HG03457 (cell line): ENCODE data around the gene TMBIM6.

Source experiments
- ATAC-seq: cut with Tn5 transposase; IDR thresholded peaks from one replicate; pipeline ENCODE4 v1.9.1; 2021; ENCODE audit warnings: moderate number of reproducible peaks; ENCODE audit not compliant: unreplicated experiment

Gene TMBIM6

DNA sequence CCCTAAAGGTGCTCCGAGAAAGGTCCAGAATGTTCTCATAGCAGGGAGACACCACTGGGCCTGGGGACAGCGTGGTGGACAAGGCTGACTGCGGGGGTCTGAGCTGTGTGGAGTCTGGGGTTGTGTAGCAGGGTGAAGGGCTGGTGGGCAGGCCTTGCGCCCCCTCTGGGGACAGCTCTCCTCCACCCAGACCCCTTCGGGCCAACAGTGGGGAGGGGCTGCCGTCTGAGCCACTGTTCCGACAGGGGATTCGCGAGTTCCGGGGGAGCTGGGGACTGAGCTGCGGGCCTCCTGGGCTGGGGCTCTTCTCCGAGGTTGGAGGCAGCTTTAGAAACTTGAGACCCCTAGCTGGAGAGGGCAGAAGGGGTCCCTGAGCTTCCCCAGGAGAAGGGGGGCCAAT lies 54.8 kb downstream of the TMBIM6 start:
- ATAC-seq = no peak

DNA sequence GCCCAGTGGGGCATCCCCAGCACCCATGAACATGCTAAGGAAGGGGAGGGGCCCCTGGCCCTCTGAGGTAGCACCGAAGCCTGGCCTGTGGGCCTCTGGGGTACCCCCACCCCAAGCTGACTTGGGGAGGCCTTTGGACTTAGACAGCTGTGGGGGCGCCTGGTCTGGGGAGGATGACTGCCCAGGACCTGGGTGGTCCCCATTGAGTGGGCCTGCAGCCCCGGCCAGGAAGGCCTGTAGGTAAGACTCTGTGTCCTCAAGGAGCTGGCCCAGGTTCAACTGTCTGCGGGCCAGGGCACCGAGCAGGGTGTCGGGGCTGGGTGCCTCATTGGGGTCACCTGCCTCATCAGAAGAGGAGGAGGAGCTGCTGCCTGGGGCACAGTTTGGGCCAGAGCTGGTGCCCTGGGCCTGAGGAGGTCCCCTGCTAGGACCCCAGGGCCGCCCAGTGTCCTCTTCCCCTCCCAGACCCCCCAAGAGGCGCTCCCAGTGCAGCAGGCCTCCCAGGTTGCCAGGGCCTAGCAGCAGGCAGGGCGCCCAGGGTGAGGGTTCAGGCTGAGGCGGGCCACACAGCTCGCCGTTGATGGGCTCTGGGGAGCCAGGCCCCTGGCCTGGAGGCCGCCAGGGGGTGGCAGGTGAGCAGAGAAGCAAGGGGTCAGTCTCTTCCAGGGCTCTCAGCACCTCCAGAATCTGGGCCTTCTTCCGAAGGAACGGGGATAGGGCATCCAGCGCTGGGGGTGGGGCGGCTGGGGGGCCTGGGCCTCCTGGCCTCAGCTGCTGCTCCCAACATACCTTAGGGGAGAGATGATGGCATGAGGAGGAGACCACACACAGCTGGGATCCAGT lies 55.5 kb downstream of the TMBIM6 start:
- no peak for ATAC-seq

DNA sequence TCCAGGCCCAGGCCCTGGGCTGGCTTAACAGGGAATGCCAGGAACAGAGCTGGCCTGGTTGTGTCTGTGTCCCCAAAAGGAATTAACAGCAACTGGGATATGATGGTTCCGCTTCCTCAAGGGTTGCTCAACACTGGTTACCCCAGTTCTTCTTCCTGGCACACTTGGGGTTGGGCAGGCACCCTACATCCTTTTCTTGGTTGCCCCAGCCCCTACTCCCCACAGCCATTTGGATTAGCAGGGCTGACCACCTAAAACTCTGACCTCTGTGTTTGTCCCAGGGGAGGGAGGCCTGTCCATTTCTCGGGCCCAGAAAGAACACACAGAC lies 56.1 kb downstream of the TMBIM6 start:
- no peak for ATAC-seq

DNA sequence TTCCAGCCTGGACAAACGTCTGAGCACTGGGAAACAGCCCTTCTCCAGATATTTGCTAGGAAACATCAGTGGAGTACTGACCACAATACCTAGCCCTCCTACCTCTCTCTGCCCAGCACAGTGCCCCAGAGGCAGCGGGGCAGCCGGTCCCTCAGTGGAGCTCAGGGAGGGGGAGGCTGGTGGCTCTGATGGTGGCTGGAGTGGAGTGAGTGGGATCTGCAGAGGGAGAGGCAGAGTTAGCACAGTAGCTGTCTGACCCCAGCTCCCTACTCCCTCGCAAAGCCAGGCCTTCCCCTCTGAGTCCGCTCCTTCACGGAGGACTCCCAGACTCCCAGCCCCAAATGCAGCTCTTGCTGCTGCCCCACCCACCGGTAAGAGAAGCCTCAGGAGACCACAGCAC lies 56.9 kb downstream of the TMBIM6 start:
- no peak for ATAC-seq

DNA sequence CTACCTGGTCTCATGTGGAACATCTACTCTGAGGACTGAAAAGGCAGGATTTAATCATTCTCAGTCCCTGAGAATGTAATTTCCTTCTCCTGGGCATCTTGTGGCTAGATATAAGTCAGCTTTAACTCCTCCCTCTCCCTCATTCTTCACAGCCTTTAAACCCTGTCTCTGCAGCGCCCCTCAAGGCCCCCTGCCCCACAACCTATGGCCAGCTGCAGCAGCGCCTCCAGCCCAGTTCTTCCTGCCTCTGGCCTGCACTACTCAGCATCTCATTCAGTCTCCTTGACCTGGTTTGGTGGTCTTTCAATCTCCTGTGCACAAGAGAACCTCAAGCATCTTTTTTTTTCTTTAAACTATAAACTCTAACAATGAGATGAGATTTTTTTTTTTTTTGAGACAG lies 57.6 kb downstream of the TMBIM6 start:
- no peak for ATAC-seq

DNA sequence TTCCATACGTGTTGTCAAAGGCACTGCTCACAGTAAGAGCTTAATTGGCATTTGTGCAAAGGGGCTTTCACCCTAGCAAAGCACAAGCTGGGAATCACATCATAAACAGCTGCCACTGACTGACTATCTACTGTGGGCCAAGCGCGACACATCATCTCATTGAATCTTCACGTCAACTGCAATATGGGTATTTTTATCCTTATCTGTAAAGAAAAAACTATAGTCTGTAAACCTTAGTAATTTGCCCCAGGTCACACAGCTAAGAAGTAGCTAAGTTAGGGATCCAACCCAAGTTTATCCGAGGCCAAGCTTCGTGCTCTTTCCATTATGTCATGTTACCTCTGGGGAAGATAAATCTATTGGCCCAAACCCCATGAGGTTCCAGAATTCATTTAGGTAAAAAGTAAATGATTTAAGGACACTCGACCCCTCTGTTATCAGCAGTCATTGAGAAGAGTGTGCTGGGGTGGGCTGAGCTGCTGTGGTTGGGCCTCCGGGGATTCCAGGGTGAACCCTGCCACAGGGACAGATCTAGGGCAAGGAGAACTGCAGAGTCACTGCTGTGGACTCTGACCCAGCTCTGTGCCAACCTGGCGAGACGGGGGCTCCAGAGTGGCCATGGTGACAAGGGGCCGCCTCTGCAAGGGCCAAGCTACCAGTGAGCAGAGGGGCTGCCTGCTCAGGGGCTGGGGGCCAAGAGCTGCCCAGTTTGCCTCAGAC lies 59.2 kb downstream of the TMBIM6 start:
- ATAC-seq = no peak

DNA sequence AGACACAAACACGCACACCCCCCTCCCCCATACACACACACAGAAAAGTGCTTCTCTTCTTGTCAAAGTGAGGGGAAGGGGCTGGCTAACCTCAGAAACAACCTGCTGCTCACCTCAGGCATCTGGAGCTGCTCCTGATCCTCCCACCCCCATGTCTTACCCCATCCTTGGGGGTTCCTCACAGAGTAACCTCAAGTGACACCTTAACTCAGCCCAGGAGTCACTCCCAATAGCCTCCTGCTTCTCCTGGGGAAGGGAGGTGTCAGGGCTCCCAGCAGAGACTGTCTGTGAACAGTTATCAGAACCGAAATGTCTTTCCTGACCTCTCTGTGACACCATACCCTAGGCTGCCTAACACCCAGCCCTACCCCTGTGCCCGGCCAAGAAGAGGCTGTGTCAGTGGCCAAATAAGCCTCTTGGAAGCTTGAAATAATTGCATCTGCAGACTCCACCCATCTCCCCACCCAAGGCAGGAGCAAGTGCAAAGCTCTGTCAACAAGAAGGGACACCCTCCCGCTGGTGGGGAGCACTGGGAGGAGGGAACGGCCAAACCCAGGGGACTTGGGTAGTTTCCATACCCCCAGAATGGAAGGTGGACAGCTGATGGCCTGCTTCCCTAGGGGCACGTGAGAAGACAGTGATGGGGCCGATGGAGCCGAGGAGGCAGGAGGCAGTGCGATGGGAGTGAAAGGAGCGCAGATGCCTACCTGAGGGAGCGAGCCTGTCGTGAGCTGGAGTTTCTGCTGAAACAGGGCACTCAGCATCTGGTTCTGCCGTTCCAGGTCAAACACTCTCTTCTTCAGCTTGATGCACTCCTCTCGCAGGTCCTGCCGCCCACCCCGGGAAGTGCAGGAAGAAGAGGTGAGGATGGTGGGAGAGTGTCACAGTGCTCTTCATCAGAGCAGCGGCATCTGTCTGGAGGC lies 60.0 kb downstream of the TMBIM6 start:
- no peak for ATAC-seq

DNA sequence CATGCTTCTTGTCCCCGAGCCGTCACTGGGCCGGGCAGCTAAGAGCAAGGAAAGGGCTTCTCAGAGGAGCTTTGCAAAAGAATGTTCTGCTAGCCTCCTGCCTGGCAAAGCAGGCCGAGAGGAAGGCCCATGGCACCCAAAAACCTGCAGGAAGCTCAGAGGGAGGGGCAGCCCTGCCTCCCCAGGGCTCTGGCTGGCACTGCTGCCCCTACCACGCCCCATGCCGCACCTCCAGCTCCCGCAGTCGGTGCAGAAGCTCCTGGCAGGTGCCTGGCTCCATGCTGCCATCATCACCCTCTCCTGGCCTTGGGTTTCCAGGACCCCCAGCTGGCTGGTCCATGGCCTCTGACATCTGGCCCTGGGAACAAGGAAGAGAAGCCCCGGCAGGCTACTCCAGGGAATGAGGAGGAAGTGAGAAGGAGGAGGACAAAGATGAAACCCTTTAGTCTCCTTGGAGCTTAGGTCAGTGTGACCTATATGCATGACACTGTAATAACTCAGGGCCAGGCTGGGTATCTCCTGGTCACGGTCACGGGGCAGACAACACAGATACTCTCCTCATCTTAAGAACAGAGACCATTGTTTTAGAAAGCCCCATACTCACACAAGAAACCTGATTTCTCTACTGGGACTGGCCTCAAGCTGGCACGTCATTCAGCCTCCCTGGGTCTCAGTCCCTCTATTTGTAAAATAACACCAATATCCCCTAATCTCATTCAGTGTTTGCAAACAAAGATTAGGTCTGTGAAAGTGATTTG lies 62.5 kb downstream of the TMBIM6 start:
- ATAC-seq = no peak

DNA sequence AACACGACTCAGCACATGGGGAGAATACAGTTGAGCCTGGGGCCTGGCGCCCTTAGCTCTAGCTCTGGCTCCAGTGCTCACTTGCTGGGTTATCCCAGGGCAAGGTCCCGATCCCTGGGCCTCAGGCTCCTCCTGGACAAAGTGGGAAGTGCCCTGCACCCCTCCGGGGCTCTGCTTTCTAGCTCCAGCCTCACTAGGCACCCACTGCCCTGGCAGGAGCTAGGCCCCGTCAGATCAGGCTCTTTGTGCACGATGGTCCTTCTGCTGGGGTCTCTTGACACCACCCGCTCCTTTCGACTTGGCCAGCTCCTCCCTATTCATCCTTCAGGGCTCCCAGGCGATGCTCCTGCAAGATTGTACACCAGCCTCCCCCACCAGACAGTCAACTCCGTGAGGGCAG lies 63.5 kb downstream of the TMBIM6 start:
- no peak for ATAC-seq

DNA sequence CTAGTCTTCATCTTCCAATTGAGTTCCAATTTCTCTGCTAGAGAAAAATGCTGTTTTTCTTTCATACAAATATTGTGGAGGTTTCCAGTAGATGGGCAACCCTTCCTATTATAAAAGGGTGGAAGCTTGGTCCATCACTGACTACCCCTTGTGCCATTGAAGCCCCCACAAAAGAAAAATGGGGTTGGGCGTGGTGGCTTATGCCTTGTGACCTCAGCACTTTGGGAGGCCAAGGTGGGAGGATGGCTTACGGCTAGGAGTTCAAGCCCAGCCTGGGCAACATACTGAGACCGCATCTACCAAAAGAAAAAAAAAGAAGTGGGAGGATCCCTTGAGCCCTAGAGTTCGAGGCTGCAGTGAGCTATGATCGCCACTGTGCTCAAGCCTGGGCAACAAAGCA lies 64.1 kb downstream of the TMBIM6 start:
- ATAC-seq = no peak

DNA sequence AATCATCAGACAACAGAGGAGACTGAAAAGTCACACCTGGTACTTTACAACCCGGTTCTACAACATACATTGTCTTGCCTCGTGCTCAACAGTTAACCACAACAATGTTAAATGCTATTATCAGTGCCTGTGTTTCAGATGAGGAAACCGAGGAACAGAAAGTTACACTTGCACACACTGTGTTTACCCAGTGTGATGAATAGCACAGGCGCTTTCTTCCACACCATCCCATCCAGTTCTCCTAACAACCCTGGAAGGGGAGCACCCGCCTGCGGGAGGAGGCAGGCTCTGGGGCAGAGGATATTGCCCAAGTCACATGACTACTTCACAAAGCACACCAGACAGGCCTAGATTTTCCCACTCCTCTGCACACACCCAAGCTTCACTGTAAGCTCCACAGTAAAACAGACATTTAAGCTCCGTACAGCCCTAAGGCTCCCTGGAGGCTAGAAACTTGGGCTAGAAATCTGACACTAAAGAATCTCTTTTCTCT lies 65.0 kb downstream of the TMBIM6 start:
- no peak for ATAC-seq

DNA sequence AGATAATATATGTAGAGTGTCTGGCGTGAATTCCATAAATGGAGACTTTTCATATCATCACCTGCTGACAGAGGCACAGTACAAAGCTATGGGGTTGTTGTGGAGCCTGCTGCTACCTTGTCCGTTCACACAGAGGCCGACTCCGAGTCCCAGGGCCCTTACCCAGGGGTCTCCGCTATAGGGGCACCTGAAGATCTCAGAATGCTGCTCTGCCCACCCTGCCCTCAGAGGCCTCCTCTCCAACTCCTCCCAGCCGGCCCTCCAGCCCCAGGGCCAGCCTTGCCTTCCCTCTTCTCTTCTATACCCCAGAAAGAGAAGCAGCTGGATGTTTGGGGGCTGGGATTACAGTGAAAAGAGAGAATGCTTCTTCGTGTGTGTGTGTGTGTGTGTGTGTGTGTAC lies 65.5 kb downstream of the TMBIM6 start:
- no peak for ATAC-seq

DNA sequence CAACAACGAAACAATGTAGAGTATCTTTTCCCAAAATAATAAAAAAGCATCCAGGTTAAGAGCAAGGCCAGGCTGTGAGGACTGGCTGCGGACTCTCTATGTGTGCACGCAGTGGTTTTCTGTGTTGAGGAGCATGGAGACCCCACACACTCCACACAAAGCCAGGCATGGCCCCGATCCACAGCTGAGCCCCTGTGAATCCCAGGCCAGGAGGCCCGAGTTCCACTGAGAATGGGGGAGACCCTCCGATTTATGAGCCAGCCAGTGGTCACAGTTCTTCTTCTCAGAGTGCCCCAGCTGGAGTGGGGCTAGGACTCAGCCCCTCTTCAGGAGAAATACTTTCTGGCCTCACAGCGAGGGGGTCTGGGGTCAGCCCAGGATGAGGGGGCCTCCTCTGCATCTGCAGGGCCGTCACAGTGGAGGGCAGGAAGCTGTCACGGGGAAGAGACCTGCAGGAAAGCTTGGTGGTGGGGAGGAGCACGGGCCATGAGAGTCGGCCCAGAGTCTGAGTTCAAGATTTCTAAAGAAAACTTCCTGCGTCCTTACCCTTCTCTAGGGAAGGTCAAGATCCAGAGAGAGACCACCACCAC lies 66.7 kb downstream of the TMBIM6 start:
- no peak for ATAC-seq

DNA sequence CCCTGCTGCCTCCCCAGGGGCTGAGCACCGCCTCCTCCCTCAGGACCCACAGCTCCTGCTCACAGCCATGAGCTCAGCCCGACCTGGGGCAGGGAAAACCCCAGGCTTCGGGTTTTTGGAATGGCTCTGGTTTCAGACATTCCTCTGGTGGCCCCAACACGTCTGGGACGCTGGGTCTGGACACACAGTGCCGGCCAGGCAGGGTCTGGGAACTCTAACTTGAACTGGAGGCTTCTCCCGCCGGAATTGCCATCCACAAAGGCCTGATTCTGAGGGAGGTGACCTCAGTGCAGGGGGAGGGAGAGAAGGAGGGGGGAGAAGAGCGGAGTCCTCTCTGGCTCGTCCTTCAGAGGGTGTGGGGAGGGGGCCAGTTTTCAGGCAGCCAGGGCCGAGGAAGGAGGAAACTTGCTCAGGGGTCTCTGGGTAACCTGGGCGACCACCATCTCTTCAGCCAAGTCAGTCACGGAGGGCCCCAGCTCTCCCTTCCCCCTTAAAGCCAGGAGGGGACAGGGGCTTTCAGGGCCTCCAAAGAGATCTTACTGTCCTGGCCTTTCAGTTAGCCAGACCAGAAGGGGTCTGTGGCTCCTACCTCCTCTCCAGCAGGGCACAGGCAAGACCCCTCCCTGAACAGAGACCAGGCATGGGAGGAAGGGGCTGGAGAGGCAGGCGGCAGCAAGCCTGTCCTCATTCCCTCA lies 67.5 kb downstream of the TMBIM6 start:
- no peak for ATAC-seq

DNA sequence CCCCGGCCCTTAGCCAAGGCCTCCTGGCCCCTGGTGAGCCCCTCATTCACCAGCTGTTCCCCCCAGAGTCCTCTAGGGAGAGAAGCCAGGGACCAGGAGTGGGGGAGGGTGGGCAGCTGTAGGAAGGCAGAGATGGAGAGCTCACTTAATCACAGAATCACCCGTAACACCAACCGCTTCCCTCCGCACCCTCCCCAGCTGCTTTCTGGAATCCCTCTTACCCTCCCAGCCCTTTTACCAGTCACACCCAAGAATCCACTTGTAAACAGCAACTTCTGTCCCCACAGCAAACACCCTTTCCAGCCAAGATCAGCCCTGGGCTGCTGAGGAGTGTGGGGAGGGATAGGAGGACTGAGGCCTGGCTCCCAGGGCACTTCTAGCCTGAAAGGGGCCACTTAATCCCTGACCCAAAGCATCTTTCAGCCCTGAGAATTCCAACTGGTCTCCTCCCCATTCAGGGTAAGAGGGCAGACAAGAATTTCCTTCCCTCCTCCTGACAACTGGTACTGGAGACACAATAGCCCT lies 68.1 kb downstream of the TMBIM6 start:
- ATAC-seq = no peak

DNA sequence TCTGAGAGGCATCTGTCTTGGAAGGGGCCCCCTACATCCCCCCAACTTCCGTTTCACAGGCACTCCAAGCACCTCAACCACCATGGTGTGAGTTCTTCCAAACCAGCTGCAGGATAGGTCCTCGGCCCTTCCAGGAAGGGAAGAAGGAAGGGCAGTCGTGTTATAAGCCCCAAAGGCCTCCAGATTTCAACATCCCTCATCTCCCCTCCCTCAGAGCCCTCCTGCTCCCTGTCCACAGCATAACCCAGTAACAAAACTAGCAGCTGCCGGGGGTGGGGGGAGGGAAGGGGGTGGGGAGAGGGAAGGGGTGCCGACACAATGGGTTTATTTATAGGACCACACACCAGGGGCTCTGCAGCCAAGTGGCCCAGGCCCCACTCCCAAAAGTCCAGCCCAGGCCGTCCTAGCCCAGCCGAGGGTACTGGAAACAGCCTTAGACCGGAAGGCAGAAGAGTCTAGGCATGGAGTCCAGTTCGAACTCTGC lies 68.6 kb downstream of the TMBIM6 start:
- ATAC-seq = no peak

DNA sequence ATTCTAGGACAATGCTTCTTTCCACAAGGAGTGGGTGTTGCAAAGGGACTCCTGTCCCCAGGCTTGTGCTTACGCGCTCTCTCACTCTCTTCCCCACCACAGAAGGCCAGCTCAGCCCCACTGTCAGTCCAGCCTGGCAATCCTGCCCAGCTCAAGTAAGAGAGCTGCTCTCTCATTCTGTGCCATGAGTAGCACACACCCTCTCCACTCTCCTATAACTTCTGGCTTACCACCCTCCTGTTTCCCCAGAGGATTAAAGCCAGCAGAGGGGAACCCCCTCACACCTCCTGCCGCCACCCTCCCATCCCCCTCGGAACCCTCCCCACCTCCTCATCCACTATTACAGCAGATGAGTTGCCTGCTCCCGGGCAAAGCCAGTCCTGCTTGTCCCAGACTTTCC lies 69.8 kb downstream of the TMBIM6 start:
- ATAC-seq = no peak

DNA sequence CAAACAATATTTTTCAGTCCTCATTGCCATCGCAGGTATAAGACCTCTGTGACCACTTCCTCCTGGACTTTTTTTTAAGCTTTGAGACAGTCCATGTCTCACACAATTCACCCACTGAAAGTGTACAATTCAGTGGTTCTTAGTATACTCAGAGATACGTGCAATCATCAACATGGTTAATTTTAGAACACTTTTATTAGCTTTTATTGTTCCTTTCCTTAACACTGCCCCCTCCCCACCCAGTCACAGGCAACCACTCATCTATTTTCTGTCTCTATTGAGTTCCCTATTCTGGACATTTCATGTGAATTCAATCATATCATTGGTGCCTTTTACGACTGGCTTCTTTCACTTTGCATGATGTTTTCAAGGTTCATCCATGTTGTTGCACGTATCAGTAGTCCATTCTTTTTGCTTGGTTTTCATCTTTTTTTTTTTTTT lies 70.6 kb downstream of the TMBIM6 start:
- no peak for ATAC-seq

DNA sequence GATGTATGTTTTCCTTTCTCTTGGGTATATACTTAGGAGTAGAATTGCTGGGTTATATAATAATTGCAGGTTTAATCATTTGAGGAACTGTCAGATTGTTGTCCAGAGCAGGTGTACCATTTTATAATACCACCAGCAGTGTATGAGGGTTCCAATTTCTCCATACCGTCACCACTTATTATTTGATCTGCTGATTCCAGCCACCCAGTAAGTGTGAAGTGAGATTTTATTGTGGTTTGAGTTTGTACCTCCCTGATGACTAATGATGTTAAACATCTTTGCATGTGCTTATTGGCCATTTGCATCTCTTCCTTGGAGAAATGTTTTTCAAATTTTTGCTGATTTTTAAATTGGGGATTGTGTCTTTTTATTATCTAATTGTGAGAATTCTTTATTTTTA lies 71.8 kb downstream of the TMBIM6 start:
- no peak for ATAC-seq
